GM12865 (cell line): ENCODE results near the gene CCND2.

Source experiments
- DNase-seq: peaks from one replicate; pipeline ENCODE4 v3.0.0; 2010; ENCODE audit warnings: low read depth
- H3K4me3 ChIP-seq: 2 replicates; pipeline ENCODE4 v1.5.1; 2011; ENCODE audit warnings: mild to moderate bottlenecking, low read depth, low read length, control low read depth
- CTCF ChIP-seq: IDR thresholded peaks from 2 replicates; pipeline ENCODE4 v1.5.1; 2011; ENCODE audit warnings: low read length, control low read depth, low read depth, inconsistent platforms; ENCODE audit not compliant: insufficient read depth; ENCODE audit errors: missing control alignments

The CCND2 gene

GRCh38 chr12:4256043-4256826 lies 17.3 kb upstream of the CCND2 start:
- no peak for DNase-seq
- no peak overlapping the region for H3K4me3 ChIP-seq
- no peak for TF ChIP-seq CTCF

GRCh38 chr12:4257442-4257841 lies 16.1 kb upstream of the CCND2 start:
- H3K4me3 ChIP-seq = no peak overlapping the region
- DNase-seq = no peak
- TF ChIP-seq CTCF = no peak

GRCh38 chr12:4259099-4259498 lies 14.5 kb upstream of the CCND2 start:
- TF ChIP-seq CTCF = no peak
- no peak for DNase-seq
- no peak overlapping the region for H3K4me3 ChIP-seq

- no peak for TF ChIP-seq CTCF
- DNase-seq = peak; percentile 67
- no peak overlapping the region for H3K4me3 ChIP-seq
These were observed 11.9 kb upstream of the CCND2 start for GRCh38 chr12:4261655-4262054.

GRCh38 chr12:4265280-4265679 lies 8.3 kb upstream of the CCND2 start:
- H3K4me3 ChIP-seq = no peak overlapping the region
- no peak for DNase-seq
- TF ChIP-seq CTCF = no peak

- no peak for TF ChIP-seq CTCF
- no peak overlapping the region for H3K4me3 ChIP-seq
- no peak for DNase-seq
These were observed 6.6 kb upstream of the CCND2 start for GRCh38 chr12:4266990-4267389.
